LHCN-M2 (cell line): ENCODE results near the gene LRRC49. TPM values are rescaled to one million over a fixed set of nuclear protein-coding genes. Genes with fewer than 3 reads are reported as not detected.
A peak's percentile ranks its signal among the peaks of the same experiment; 100 is the strongest.

Experiments
- DNase-seq: peaks from one replicate; pipeline ENCODE4 v3.0.0-alpha.2; 2012; ENCODE audit warnings: low read depth
- total RNA-seq: library from RNA; depleted of rRNA; stranded (reverse); fragments of >200 nt; gene quantifications from 2 replicates; pipeline ENCODE4 v1.2.3, GENCODE V29; 2014; rRNA removed

The LRRC49 gene
- total RNA-seq, 1 experiment from 2014 or later: 4.9 TPM

- no peak for DNase-seq
These were observed 199.5 kb downstream of the LRRC49 start for GRCh38 chr15:71092056-71092600.

GRCh38 chr15:71093054-71094024 is 200.7 kb downstream of the LRRC49 start:
- DNase-seq: peak; percentile 76

GRCh38 chr15:71094137-71094536 is 201.5 kb downstream of the LRRC49 start:
- DNase-seq: no peak

DNA sequence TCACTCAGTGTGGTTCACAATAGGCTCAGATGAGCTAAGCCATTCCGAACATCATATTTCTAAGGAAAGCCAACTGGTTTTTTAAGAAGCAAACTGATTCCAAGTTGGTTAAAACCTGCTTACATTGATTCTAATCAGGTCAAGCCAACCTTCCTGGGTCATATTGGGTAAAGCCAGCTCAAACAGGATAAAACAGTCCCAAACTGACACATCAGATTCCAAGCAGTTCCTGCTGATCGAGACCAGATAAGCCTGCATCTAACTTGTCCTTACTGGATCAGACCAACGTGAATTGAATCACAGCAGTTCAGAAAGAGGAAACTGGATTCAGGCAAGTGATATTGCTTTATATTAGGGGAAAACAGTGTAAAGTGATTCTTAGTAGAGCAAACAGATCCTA is 204.1 kb downstream of the LRRC49 start:
- no peak for DNase-seq

DNA sequence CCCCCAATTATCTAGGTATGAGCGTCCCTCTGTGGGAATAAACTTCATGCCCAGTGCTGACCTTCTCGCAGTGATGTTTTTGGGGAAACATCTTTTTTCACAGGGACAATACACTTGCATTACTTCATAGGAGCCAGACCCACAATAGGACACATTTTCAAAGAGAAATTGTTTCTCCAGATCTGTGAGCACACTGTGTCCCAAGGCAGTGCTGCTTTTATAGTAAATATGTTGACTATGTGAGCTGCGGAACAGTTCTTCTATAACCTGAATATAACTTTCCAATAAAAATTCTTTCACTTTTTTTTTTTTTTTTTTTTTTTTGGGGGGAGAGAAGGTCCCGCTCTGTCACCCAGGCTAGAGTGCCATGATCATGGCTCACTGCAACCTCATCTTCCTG is 205.3 kb downstream of the LRRC49 start:
- DNase-seq: no peak

DNA sequence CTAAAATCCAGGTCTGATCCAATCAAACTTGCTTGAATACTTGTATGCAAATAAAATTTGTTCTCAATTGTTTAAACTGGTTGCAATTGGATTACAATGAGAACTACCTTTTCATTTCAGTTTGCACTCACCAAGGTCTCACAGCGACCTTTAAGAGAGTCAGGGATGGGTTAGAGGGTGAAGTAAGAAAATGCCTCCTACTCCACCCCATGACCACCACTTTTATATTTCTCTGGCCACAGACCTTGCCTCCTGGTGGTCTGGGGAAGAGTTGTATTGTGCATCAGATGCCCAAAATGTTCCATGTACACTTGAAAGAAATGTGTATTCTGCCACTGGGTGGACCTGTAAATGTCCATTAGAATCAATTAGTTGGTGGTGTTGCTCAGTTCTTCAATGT is 206.3 kb downstream of the LRRC49 start:
- DNase-seq: no peak

Other genes with a start within 250 kb of the LRRC49 start
- 41.1 and 48.2 TPM in 2 replicates for gene UACA, start 129.3 kb upstream of the LRRC49 start, total RNA-seq
- 43.6 and 45.0 TPM in 2 replicates for gene LARP6, start 38.7 kb upstream of the LRRC49 start, total RNA-seq
- gene THAP10, start 393 bp upstream of the LRRC49 start, total RNA-seq: 8.0 and 8.9 TPM in 2 replicates
- gene THSD4, start 222.6 kb downstream of the LRRC49 start, total RNA-seq: 10.4 and 13.0 TPM in 2 replicates